A673 (cell line): ENCODE measurements around the gene KBTBD6.

Source experiments
- CTCF ChIP-seq: fragments of 300-800, 200-600 bp; sonication (generic); conservative IDR thresholded peaks from 2 replicates; pipeline ENCODE4 v1.5.1; 2017; ENCODE audit warnings: low read depth, mild to moderate bottlenecking, antibody characterized with exemption, low read length, moderate library complexity, mixed read lengths
- EZH2 ChIP-seq: fragments of 200-600 bp; sonication (generic); IDR thresholded peaks from 2 replicates; pipeline ENCODE4 v1.6.1; 2017; ENCODE audit warnings: borderline replicate concordance, low read depth, mild to moderate bottlenecking, mixed read lengths, antibody characterized with exemption, low read length; ENCODE audit not compliant: poor library complexity, severe bottlenecking

DNA sequence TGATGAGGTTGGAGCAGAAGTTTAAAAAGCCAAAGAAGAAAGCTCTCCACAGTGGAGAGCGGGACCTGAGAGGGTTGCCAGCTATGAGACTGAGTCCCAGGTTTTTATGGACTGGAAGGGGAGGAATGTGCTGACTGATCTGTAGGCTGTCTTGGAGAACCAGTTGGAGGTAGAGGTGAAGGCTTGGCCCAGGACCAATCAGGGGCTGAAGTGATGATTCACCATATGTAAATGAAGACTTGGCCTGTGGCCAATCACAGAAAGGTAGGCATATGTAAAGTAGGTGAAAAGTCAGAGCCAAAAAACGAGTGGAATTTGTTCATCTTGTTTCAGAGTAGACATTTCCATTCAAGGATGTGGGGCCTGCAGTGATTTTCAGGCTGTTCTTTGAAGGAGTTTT, 17.5 kb upstream of the KBTBD6 start:
- TF ChIP-seq CTCF: no peak
- no peak for TF ChIP-seq EZH2
